HUDEP-2 (cell line): Measurements from ENCODE around the gene ETV6.

Experiments used
- DNase-seq, 76 experiments: peaks; one replicate each; lab custom pipeline; 2025; ENCODE audit not compliant: unreplicated experiment in 76 of 76; lab: John Stamatoyannopoulos, UW

ETV6 gene

DNA sequence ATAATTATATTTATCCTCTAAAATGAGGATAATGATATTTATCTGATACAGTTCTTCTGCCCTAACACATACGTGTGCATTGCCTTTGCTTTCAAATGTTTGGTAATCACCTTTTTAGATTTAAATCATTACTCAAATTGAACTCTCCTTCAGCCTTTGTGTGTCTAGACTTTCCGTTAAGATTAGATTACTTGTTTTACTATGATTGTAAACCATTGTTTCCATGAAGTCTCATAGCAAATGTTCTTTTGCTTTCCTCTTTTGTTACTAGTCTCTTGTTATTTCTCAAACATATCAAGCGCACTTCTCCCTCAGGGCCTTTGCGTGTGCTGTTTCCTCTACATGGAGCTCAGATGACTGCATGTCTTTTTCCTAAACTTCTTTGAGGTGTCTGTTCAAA lies 63.7 kb downstream of the ETV6 start:
- no peak for DNase-seq

DNA sequence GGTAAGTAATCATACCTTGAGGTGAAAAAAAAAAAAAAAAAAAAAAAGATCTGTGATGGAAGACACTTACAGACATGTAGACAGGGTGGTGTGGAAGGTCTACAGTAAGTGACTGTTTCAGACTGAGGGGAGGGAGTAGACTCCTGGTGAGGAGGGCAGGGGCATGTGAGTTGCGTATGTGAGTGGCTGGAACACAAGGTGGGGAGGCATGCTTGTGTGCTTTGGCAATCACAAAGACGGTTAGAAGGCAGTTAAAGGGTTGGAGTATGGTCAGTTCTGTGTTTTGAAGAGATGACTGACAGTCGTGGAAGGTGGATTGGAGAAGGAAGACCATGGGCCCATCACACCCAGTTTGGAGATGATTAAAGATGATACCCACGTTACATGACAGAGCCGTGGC lies 65.2 kb downstream of the ETV6 start:
- no peak for DNase-seq

DNA sequence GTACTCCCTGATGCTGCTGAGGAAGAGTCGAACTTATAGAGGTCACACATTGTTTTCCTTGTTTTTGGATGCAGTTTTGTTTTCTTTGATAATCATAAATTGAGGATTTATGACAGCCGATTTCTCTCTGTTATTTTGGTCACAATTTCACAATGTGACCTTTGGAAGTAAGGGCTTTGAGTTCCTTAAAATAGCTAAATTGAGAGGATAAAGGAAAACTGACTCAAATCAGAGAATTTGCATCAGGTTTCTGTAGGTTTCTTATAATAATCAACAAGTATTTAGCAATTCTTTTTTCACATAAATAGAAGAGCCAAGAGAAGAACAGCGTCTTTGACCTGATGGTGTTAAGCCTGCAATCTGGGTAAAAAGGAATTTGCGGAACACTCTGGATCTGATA lies 66.1 kb downstream of the ETV6 start:
- DNase-seq = no peak

- DNase-seq = no peak
Measured at GRCh38 chr12:11716794-11717518, 67.5 kb downstream of the ETV6 start.

DNA sequence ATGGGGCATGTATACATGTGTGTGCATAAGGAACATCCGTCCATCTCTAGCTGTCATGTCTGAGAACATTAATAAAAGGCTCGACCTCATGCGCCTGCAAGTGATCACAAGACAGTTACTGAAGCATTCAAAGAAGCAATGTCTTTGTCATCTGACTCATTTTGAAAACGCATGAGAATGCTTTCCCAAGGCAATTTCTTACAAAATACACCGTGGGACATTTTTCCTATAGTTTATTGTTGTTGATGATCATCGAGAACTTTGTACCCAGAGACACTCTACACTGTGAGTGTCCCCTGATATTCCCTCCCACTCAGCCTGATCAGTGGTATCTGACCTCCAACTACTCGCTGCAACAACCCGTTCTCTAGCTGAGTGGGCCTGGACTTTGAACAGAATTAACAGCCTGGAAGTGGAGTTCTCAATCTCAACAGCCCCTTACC lies 68.1 kb downstream of the ETV6 start:
- no peak for DNase-seq

DNA sequence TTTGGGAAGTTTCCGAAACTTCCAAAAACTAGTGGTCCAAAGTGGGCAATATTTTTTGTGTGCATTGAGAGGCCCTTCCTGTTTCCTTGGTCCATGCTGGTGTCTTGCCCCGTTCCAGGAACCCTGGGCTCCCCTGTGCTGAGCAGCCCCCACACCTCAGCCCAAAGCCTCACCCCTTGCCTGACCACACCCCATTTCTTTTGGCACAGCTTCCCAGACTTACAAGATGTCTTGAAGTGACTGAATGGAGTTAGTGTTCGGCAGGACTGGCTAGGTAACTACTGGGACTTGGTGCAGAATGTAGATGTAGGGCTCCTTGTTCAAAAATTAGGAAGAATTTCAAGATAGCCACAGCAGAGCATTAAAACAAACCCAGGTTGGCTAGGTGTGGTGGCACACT lies 68.6 kb downstream of the ETV6 start:
- DNase-seq = no peak

DNA sequence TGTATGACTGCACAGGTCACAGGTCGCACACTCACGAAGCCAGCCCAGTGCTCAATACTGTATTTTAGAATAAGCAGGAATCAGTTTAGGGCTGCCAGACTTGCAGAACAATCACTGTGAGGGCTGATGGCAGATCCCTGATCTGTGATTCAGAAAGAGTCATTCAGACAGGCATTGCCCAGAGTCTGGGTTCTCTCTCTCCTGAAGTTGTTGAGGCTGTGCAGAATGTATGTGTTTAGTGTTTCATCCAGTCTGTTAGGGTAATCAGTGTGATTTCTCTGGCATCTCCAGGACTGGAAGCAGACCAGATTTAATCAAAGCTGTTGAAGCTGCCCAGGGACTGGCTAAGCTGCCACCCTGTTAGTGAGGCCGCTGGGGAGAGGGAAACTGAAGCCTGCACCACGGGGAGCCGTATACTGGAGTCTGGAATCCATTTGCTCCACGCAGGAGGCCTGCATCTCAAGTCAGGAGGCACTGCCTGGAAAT lies 69.3 kb downstream of the ETV6 start:
- no peak for DNase-seq

- DNase-seq = no peak
Measured at GRCh38 chr12:11719678-11720099, 70.2 kb downstream of the ETV6 start.

DNA sequence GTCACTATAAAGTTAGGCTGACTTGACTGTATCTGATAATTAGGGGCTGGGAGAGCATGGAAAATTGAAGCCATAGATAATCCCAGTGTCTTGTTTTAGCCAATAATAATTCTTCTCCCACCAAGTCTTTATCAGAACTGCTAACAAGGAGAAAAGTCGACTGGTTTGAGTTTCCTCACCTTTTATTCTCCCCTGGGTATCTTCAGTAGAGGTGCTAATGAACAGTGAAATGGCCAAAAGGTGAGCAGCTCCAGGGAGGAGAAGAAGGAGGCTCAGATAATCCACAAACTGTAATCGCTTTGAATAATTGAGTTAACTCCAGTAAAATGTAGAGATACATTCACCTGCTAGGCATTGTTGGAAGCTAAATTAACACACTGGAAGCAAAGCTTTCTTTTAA lies 72.6 kb downstream of the ETV6 start:
- no peak for DNase-seq

- no peak for DNase-seq
Measured at GRCh38 chr12:11722578-11723138, 73.2 kb downstream of the ETV6 start.

GRCh38 chr12:11723993-11724392 lies 74.5 kb downstream of the ETV6 start:
- DNase-seq = no peak

DNA sequence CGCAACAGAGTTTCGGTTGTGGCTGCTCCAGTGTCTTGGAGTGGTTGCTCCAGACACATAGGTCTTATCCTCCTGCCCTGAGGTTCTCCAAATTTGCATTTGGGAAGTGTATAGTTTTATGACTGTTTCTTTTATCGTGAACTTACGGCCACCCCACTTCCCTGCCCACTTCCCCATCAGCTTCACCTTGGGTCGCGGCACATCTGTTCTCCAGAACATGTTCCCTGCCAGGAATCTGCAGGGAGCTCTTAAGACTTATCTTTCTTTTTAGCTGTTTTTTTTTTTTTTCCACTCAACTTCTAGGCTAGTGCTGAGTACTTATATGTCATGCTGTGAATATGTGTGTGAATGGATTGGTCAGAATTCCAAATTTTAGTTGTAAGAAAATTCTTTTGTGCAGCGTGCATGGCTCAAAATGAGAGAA lies 75.4 kb downstream of the ETV6 start:
- DNase-seq = no peak

DNA sequence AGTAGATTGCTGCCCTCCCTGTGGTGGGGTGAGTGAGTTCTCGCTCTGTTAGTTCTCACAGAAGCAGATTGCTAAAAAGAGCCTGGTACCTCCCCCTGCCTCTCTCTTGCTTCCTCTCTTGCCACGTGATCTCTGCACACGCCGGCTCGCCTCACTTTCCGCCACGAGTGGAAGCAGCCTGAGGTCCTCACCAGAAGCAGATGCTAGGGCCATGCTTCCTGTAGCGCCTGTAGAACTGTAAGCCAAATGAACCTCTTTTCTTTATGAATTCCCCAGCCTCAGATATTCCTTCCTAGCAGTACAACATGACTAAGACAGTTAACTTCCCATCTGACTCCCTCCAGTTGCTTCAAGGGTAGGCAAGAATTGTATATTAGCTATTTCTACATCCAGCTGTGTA lies 76.2 kb downstream of the ETV6 start:
- no peak for DNase-seq

DNA sequence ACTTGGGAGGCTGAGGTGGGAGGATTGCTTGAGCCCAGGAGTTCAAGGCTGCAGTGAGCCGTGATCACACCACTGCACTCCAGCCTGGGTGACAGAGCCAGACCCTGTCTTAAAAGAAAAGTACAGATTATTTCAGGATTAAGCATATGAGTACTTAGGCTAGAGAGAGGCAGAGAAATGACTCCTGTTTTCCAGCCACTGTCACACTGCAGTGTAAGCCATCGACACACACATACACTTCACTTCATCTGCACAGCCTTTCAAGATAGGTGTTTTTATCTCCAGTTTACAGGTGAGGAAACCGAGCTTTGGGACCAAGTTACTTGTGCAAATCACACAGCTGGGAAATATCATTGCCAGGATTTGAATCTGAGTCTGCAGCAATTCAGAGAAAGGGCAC lies 77.2 kb downstream of the ETV6 start:
- DNase-seq = no peak

DNA sequence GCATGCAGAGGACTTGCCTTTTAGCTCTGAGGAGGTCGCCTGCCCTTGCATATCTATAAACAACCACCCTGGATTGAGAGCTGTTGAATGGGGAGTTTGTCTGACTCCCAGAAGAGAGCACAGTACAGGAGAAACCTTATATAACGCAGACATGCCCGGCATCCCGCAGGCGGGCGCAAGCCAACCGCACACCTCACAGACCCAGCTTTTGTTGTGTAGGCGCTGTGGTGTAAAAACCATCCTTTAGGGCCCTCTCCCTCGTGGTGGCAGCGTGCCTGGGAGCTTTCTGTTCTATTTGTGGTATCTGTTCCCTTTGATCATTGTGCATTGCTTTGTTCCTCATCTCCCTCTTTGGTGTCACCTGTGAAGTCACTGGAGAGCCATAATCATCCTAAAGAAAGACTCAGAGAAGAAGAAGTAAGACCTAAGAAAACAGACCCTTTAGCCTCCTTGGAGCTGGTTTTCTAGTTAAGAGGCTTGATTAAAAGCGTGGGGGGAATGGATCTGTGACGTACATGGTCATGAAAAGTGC lies 77.7 kb downstream of the ETV6 start:
- no peak for DNase-seq

- DNase-seq = no peak
Measured at GRCh38 chr12:11728154-11728755, 78.8 kb downstream of the ETV6 start.

DNA sequence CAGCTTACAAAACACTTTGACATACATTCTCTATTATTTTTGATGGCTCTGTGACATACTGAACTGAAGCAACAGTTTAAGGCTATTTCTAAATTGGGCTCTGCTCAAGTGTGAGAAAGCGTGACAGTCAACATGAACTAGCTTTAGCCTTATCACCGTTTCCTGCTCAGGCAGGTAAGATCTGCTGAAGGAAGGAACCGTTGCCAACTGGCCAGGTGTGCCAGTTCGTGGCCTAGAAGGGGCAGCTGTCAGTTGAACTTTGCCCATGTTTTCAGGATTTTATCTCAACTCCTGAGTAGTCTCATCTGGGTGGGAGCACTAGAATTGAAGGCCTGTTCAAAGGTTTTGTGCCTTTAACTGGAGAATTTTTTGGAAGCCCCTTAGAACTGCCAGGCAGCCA lies 79.5 kb downstream of the ETV6 start:
- DNase-seq = peak in 1 of 76 experiments; percentile 0

- no peak for DNase-seq
Measured at GRCh38 chr12:11729439-11730150, 80.1 kb downstream of the ETV6 start.

DNA sequence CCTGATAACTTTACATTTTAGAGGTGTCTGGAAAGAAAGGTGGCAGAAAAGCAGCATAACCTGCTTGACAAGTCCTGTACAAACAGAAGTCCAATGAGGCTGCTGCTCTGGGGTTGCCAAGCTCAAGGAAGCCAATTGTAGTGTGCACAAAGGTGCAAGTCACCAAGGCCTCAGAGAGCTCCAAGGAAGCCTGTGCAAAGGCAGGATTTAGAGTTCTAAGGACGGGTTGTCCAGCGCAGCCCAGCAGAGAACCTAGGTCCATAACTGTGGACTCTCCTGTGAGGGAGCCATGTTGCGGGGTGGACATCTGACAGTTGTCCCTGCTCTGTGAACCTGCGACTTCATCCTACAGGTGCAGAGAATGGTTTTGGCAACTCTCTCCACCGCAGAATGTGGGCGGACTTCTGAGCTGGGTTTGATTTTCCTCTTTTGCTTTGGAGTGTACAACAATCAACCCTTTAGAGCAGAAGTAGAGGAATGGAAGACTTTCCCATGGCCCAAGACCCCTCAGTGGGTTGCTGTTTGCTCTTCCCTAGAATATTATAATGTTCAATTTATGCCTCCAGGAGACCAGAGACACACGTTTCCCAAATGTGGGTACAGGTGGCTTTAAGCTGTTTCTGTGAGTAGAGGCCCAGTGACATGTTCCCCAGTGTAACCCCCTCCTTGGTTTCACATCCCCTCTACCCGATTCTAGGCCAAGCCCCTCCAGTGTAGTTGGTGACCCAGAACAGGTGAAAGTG lies 81.0 kb downstream of the ETV6 start:
- no peak for DNase-seq

DNA sequence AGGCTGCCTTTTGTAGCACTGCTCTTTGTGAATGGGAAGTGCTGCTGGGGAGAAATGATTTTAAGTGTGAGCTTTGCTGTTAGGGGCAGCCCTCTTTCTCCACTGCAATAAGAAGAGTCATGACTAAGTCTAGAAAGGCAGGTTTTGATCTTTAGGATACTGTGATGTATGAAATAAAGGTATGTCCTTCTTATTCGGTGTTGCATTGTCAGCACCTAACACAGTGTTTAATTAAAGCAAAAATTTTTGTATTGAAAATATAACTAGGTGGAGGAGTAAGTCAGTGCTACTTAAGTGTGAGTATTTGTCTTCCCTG lies 81.5 kb downstream of the ETV6 start:
- DNase-seq = no peak

- DNase-seq = no peak
Measured at GRCh38 chr12:11731455-11731854, 82.0 kb downstream of the ETV6 start.
